HUES64 (cell line): Measurements from ENCODE around the gene LYSMD3.
A peak's percentile ranks its signal among the peaks of the same experiment; 100 is the strongest.

ENCODE experiments used
- H3K27ac ChIP-seq: 2 replicates; pipeline ENCODE4 v1.7.0; 2013; ENCODE audit warnings: low read depth, low read length, inconsistent platforms
- H3K27me3 ChIP-seq: 2 replicates; pipeline ENCODE4 v1.6.1; 2013; ENCODE audit warnings: mild to moderate bottlenecking, low read length; ENCODE audit not compliant: insufficient read depth
- H3K36me3 ChIP-seq: 2 replicates; pipeline ENCODE4 v1.6.1; 2013; ENCODE audit warnings: mild to moderate bottlenecking, low read length; ENCODE audit not compliant: insufficient read depth
- H3K4me1 ChIP-seq: 2 replicates; pipeline ENCODE4 v1.6.1; 2013; ENCODE audit warnings: mild to moderate bottlenecking, low read length, moderate library complexity; ENCODE audit not compliant: insufficient read depth
- H3K4me3 ChIP-seq: 2 replicates; pipeline ENCODE4 v1.5.1; 2013; ENCODE audit warnings: mild to moderate bottlenecking, low read length, moderate library complexity
- H3K9ac ChIP-seq: 2 replicates; pipeline ENCODE4 v1.6.1; 2013; ENCODE audit warnings: mild to moderate bottlenecking, low read depth, low read length
- H3K9me3 ChIP-seq: 2 replicates; pipeline ENCODE4 v1.6.1; 2013; ENCODE audit warnings: low read depth, low read length; ENCODE audit not compliant: insufficient read depth
- WGBS: fragments of 150-250, 120-280 bp; methylation state at CpG from one replicate; pipeline ENCODE4 v1.1.7; 2013; ENCODE audit warnings: missing lambda C conversion rate; 5-methylcytosine and 5-hydroxymethylcytosine counted together

LYSMD3 gene

DNA sequence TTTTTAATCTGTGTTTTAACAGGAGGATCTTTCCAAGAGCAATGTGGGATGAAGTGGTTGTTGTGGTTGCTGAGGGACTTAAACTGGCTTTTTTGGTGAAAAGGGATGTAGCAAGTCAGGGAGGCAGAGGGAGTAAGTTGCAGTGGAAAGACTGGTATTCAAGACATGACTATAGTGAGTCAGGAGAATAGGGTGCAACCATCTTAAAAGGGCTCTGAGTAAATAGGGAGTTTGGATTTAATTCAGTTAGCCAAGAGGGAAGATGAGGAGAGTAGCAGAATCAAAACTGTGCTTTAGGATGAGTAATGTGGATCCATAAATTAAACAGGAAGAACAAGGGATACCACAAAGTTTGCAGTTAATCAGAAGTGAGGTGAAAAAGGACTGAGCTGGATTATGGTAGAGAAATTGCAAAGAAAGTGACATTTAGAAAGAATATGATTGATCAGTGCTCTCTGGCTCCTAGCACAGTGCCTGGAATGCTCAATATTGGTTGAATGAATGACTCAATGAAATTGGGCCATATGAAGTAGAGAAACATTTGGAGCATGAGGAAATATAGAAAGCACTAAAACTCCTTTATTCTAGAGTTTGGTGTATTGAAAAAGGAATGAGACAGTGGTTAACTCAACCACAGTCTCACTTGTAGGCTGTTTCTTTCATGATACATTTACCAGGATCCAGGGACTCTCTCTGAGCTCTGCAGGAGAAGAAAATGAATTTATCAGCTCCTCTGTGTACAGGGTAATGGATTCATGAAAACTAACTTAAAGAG is 49.6 kb downstream of the LYSMD3 start:
- H3K27me3 ChIP-seq, result peaks cover 2% of the 10 kb centered on the region; the same call in 1 of the 2 replicates
- H3K9ac ChIP-seq, result no peak overlapping the region
- peaks cover 45% of the 10 kb centered on the region for H3K4me1 ChIP-seq
- H3K9me3 ChIP-seq, result no peaks in the 10 kb centered on the region
- H3K27ac ChIP-seq, result no peak overlapping the region
- H3K4me3 ChIP-seq, result no peak overlapping the region
- peaks cover 35% of the 10 kb centered on the region for H3K36me3 ChIP-seq

- Histone ChIP-seq H3K4me1 (peaks cover 42% of the 10 kb centered on the region), H3K9ac (peak overlapping the region; percentile 38; the same call in 1 of the 2 replicates), H3K4me3 (peak overlapping the region; percentile 91), H3K9me3 (no peaks in the 10 kb centered on the region), H3K27me3 (peaks cover 6% of the 10 kb centered on the region; the same call in 1 of the 2 replicates), H3K36me3 (peaks cover 22% of the 10 kb centered on the region), H3K27ac (peak overlapping the region; percentile 84)
- 83% methylated on average over 7 of the region's 8 CpGs for WGBS
Measured at GRCh38 chr5:90477621-90478215, 51.7 kb downstream of the LYSMD3 start.

DNA sequence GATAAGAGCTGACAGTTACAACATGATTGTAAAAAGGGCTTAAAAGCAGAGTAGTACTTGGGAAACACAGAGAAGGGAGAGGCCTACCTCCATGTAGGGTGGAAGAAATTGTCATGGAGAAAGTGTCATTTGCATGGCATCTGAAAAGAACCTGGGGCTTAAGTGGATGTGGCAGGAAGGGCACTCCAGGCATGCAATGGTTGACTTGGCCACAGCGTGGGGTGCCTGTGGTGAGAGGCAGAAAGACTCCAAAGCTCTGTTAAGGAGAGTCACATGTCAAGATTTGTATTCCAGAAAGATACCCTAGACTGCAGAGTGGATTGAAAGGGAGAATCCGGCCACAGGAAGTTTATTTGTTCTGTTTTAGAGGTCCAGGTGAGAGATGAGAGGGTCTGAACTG is 52.3 kb downstream of the LYSMD3 start:
- Histone ChIP-seq H3K27ac (peak overlapping the region; percentile 84), H3K27me3 (peaks cover 6% of the 10 kb centered on the region; the same call in 1 of the 2 replicates), H3K9me3 (no peaks in the 10 kb centered on the region), H3K4me1 (peaks cover 47% of the 10 kb centered on the region), H3K36me3 (peaks cover 22% of the 10 kb centered on the region), H3K9ac (peak overlapping the region; percentile 38; the same call in 1 of the 2 replicates), H3K4me3 (peak overlapping the region; percentile 91)
- 5% methylated on average over 2 of the region's 2 CpGs for WGBS

DNA sequence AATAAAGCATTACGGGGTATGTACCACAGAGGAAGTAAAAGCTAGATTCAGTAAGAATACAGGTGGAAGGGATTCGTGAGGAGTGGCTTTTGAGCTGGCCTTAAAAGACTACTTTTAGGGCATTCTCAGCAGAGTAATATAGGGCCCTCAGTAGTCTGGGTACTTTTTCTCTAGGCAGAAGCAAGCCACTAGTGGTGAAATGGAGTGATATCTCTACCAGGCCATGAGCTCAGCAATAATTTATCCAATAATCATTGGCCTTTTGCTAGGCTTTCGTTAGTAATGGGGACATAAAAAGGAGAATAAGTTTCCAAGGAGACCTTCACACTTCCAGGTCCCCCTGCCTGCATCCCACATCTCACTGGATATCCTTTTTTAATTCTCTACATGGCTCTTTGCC is 53.0 kb downstream of the LYSMD3 start:
- peak overlapping the region; percentile 35; the same call in 1 of the 2 replicates for H3K9ac ChIP-seq
- H3K36me3 ChIP-seq, result peaks cover 19% of the 10 kb centered on the region
- no peaks in the 10 kb centered on the region for H3K9me3 ChIP-seq
- 44% methylated on average over 3 of the region's 3 CpGs for WGBS
- H3K4me3 ChIP-seq, result peak overlapping the region; percentile 91
- peak overlapping the region; percentile 84 for H3K27ac ChIP-seq
- H3K27me3 ChIP-seq, result peaks cover 6% of the 10 kb centered on the region; the same call in 1 of the 2 replicates
- H3K4me1 ChIP-seq, result peaks cover 47% of the 10 kb centered on the region

GRCh38 chr5:90475436-90475980 is 53.9 kb downstream of the LYSMD3 start:
- H3K9me3 ChIP-seq, result no peaks in the 10 kb centered on the region
- peaks cover 6% of the 10 kb centered on the region; the same call in 1 of the 2 replicates for H3K27me3 ChIP-seq
- peaks cover 47% of the 10 kb centered on the region for H3K4me1 ChIP-seq
- peak overlapping the region; percentile 84; the same call in 1 of the 2 replicates for H3K27ac ChIP-seq
- peak overlapping the region; percentile 91 for H3K4me3 ChIP-seq
- peaks cover 16% of the 10 kb centered on the region for H3K36me3 ChIP-seq
- WGBS, result 7% methylated on average over 15 of the region's 17 CpGs
- H3K9ac ChIP-seq, result peak overlapping the region; percentile 71; the same call in 1 of the 2 replicates

DNA sequence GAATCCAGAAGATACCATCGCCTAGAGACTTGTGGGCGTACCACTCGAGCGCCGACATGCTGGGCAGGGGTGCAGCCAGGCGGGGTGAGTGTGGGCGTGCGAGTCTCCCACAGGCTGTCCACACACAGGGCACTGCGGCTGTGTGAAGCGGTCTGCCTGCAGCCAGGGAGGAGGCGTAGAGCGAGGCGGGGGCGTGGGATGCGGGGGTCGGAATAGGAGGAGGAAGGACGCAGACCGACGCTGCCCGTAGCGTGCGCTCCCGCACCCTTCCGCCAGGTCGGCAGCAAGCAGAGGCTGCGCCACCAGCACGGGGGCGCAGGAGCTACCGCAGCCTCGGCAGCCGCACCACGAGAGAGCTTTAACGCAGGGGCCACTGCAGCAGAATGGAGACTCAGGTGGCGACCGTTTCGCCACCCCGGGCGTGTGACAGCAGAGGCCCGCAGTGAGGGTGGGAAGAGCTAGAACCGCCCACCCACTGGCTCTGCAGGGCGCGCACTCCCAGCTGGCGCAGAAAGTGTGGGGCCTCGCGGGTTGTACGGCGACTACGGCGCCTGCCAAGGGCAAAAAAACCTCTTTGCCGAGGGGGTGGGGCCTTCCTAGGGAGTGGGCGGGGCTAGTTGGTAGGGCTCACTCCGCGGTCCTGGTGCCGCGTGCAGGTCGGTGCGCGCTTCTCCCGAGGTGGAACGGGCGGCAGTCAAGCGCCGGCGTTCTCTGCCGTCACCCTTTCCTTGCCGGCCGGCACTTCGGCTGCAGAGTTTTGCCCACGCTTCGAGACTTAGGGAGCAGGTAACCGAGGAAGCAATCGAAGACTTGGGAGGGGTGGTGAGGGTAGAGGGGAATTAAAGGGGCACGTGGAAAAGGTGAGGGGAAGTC is 54.9 kb downstream of the LYSMD3 start, which contains the start of the genes MBLAC2 and POLR3G:
MBLAC2 (minus strand) TSS at position 537 of the 873 bp plus-strand sequence; CDS start at position 58, 479 bp downstream.
POLR3G (plus strand) TSS at position 630 of the 873 bp plus-strand sequence. CDS start 10,704 bp downstream, outside the sequence.
- H3K27me3 ChIP-seq, result peaks cover 6% of the 10 kb centered on the region; the same call in 1 of the 2 replicates
- H3K4me1 ChIP-seq, result peaks cover 39% of the 10 kb centered on the region
- WGBS, result under 1% methylated on average over 73 of the region's 73 CpGs
- peak within 1 kb of the TSS; percentile 77 for H3K27ac ChIP-seq
- peaks cover 9% of the 10 kb centered on the region for H3K36me3 ChIP-seq
- no peaks in the 10 kb centered on the region for H3K9me3 ChIP-seq
- peak within 1 kb of the TSS; percentile 91 for H3K4me3 ChIP-seq
- peak within 1 kb of the TSS; percentile 82 for H3K9ac ChIP-seq

DNA sequence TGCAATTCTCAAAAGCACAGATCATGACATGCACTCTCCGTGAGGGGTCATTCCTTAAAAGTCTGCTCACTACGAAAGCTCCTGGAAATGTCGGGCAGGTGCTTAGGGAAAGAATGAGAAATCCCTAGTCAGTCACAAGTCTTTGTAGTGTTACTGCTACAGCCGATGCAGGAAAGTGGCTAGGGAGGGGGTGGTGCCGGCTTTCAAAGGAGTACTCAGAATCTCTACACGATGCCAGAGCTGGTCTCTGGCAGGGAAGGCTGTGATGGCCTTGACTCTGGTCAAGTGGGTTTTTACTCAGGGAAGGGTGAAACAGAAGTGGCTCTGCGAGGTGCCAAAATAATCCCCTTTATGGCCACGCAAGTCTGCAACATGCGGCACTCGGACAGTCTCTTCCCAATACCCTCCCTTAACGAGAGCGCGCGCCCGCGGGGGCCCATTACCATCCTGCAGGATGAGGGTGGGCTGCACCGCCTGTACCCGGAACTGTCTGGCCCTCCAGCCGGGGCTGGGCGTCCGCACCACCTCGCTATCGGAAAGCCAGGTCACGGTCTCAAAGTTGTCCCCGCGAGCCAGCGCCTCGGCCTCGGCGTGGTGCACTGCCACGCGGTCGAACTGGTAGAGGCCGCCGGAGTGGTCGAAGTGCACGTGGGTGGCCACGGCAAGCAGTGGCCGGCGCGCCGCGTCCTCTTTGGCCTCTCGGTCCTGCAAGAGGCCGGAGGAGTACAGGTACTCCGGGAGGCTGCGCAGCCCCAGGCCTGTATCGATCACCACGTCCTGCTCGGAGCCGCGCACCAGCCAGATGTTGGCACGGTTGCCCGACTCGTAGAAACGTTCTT is 55.8 kb downstream of the LYSMD3 start:
- peak overlapping the region; percentile 91 for H3K4me3 ChIP-seq
- peak overlapping the region; percentile 77; the same call in 1 of the 2 replicates for H3K27ac ChIP-seq

GRCh38 chr5:90472783-90473395 is 56.5 kb downstream of the LYSMD3 start:
- Histone ChIP-seq H3K4me3 (peak overlapping the region; percentile 91), H3K9ac (peak overlapping the region; percentile 82; the same call in 1 of the 2 replicates), H3K27me3 (peaks cover 6% of the 10 kb centered on the region; the same call in 1 of the 2 replicates), H3K4me1 (peaks cover 29% of the 10 kb centered on the region), H3K27ac (no peak overlapping the region), H3K36me3 (0 out of 2 replicates have a peak, but pooled peaks cover 1% of the 10 kb centered on the region), H3K9me3 (no peaks in the 10 kb centered on the region)
- 47% methylated on average over 9 of the region's 9 CpGs for WGBS

More for the DNA sequence above, 55.8 kb downstream of the LYSMD3 start:
- WGBS, result under 1% methylated on average over 56 of the region's 56 CpGs
- H3K4me1 ChIP-seq, result peaks cover 34% of the 10 kb centered on the region
- peaks cover 6% of the 10 kb centered on the region; the same call in 1 of the 2 replicates for H3K27me3 ChIP-seq
- H3K9me3 ChIP-seq, result no peaks in the 10 kb centered on the region
- peak overlapping the region; percentile 82 for H3K9ac ChIP-seq
- H3K36me3 ChIP-seq, result peaks cover 2% of the 10 kb centered on the region; the same call in 1 of the 2 replicates
